ENCODE data around the gene MRPL4.
A peak's percentile ranks its signal among the peaks of the same experiment; 100 is the strongest.

The MRPL4 gene

DNA sequence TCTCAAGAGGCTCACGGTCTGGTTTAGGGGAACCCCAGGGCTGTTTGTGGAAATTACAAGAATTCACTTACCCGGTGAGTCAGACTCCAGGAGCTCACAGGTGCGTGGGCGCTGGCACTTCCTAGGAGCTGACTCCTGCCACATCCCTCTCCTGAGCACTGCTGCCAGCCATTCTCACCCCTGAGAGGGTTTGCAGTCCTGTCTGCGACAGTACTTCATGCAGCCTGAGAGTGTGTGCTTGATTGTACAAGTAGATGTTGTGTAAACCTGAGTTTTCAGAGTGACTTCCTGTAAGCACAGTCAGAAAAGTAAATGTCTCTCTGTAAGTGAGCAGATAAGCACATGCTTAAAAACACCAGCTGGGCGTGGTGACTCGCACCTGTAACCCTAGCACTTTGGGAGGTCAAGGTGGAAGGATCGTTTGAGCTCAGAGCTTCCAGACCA, 8.1 kb downstream of the MRPL4 start:
- TF ChIP-seq, protein P1, sequence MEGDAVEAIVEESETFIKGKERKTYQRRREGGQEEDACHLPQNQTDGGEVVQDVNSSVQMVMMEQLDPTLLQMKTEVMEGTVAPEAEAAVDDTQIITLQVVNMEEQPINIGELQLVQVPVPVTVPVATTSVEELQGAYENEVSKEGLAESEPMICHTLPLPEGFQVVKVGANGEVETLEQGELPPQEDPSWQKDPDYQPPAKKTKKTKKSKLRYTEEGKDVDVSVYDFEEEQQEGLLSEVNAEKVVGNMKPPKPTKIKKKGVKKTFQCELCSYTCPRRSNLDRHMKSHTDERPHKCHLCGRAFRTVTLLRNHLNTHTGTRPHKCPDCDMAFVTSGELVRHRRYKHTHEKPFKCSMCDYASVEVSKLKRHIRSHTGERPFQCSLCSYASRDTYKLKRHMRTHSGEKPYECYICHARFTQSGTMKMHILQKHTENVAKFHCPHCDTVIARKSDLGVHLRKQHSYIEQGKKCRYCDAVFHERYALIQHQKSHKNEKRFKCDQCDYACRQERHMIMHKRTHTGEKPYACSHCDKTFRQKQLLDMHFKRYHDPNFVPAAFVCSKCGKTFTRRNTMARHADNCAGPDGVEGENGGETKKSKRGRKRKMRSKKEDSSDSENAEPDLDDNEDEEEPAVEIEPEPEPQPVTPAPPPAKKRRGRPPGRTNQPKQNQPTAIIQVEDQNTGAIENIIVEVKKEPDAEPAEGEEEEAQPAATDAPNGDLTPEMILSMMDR (IDR thresholded peaks at IDR 0.05; ENCODE audit: control insufficient read depth, extremely low read depth, insufficient read depth) = no peak
- no peak for DNase-seq (ENCODE audit: low read depth)
- no peak overlapping the region for H3K4me3 ChIP-seq (ENCODE audit: low read depth, low read length)

DNA sequence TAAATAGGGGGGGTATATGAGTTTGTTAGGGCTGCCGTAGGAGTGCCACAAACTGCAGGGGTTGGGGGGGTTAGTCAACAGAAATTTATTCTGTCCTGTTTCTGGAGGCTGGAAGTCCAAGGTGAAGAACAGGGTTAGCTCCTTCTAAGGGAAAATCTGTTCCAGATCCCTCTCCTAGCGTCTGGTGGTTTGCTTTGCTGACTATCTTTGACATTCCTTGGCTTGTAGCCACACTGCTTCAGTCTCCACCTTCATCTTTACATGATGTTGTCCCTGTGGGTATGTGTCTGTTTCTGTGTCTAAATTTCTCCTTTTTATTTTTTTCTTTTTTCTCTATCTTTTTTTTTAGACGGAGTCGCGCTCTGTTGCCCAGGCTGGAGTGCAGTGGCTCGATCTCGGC, 10.8 kb downstream of the MRPL4 start:
- no peak for DNase-seq (ENCODE audit: low read depth)
- TF ChIP-seq, protein P1 (IDR thresholded peaks at IDR 0.05; ENCODE audit: control insufficient read depth, extremely low read depth, insufficient read depth) = no peak
- H3K4me3 ChIP-seq (ENCODE audit: low read depth, low read length) = no peak overlapping the region

DNA sequence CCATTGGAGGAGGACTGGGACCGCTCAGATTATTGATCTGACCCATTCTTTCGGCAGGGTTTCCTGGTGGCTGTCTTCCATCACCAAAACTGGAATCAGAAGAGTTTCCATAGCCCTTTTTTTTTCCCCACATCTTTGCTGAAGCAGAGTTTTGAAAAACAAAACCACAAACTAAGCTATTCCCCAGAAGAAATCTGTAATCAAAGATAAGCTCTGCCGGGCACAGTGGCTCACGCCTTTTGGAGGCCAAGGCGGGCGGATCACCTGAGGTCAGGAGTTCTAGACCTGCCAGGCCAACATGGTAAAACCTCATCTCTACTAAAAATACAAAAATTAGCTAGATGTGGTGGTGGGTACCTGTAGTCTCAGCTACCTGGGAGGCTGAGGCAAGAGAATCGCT, 14.7 kb downstream of the MRPL4 start:
- TF ChIP-seq, protein P1 (IDR thresholded peaks at IDR 0.05; ENCODE audit: control insufficient read depth, extremely low read depth, insufficient read depth) = no peak
- DNase-seq (ENCODE audit: low read depth) = no peak
- H3K4me3 ChIP-seq (ENCODE audit: low read depth, low read length) = no peak overlapping the region

DNA sequence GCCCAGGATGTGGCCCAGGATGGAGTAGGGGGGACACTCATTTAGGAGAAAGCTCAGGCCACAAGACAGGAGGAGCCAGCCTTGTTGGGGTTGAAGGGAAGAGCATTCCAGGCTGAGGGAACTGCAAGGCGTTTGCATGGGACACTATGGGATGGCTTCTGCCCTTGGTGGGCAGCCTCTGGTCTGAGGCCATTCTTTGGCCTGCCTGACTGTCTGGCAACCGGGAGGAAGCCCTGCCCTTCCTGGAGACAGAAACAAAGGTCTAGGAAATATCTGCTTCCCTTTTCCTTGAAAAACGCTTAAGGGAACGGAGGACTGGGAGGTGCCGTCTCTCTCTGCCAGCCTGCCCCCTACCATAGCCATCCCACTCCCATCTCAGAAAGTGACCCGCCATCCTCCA, 16.1 kb downstream of the MRPL4 start:
- no peak overlapping the region for H3K4me3 ChIP-seq (ENCODE audit: low read depth, low read length)
- TF ChIP-seq, protein P1 (IDR thresholded peaks at IDR 0.05; ENCODE audit: control insufficient read depth, extremely low read depth, insufficient read depth) = no peak

DNA sequence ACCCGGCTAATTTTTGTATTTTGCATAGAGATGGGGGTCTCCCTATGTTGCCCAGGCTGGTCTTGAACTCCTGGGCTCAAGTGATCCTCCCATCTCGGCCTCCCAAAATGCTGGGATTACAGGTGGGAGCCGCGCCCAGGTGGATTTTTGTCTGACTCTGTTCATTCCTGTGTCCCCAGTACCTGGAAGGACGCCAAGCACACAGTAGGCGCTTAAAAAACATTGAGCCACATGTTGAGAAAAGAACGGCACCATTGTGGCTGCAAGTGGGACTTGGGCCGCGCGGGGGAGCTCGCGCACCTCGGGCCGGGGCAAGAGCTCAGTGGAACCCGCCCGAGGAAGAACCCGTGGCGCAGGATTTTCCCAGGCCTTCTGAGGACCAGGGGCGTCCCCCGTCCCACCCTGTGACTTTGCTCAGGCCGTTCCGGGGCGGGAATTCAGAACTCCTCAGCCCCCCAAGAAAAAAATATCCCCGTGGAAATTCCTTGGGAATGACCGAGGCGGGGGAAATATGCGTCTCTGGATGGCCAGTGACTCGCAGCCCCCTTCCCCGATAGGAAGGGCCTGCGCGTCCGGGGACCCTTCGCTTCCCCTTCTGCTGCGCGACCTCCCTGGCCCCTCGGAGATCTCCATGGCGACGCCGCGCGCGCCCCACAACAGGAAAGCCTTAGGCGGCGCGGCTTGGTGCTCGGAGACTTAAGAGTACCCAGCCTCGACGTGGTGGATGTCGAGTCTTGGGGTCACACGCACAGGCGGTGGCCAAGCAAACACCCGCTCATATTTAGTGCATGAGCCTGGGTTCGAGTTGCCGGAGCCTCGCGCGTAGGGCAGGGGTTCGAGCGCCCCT, 17.5 kb downstream of the MRPL4 start:
- TF ChIP-seq, protein P1 (IDR thresholded peaks at IDR 0.05; ENCODE audit: control insufficient read depth, extremely low read depth, insufficient read depth) = peak; percentile 97
- H3K4me3 ChIP-seq (ENCODE audit: low read depth, low read length) = peak overlapping the region; percentile 27; the same call in 1 of the 2 replicates
- DNase-seq (ENCODE audit: low read depth) = peak; percentile 28

More for the DNA sequence above, 16.1 kb downstream of the MRPL4 start:
- DNase-seq (ENCODE audit: low read depth) = no peak

DNA sequence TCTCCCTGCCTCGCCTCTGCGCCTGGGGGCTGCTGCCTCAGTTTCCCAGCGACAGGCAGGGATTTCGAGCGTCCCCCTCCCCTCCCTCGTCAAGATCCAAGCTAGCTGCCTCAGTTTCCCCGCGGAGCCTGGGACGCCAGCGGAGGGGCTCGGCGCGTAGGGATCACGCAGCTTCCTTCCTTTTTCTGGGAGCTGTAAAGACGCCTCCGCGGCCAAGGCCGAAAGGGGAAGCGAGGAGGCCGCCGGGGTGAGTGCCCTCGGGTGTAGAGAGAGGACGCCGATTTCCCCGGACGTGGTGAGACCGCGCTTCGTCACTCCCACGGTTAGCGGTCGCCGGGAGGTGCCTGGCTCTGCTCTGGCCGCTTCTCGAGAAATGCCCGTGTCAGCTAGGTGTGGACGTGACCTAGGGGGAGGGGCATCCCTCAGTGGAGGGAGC, 18.2 kb downstream of the MRPL4 start:
- TF ChIP-seq, protein P1 (IDR thresholded peaks at IDR 0.05; ENCODE audit: control insufficient read depth, extremely low read depth, insufficient read depth) = no peak
- no peak for DNase-seq (ENCODE audit: low read depth)
- no peak overlapping the region for H3K4me3 ChIP-seq (ENCODE audit: low read depth, low read length)
